Smooth muscle cell (in vitro differentiated cells): ENCODE results near the gene APP. TPM values are rescaled to one million over a fixed set of nuclear protein-coding genes. Genes with fewer than 3 reads are reported as not detected.
A peak's percentile ranks its signal among the peaks of the same experiment; 100 is the strongest.

ENCODE experiments used
- DNase-seq: peaks from one replicate; lab custom pipeline; 2025; ENCODE audit not compliant: unreplicated experiment; lab: John Stamatoyannopoulos, UW
- H2AFZ ChIP-seq: fragments of 200-600 bp; sonication (generic); 2 replicates; pipeline ENCODE4 v1.6.0; 2016; ENCODE audit warnings: antibody characterized with exemption, low read depth, mild to moderate bottlenecking
- H3F3A ChIP-seq: fragments of 200-600 bp; sonication (generic); 2 replicates; pipeline ENCODE4 v1.6.0; 2017; ENCODE audit warnings: antibody characterized with exemption, low read depth
- H3K27ac ChIP-seq: fragments of 200-600 bp; sonication (generic); 2 replicates; pipeline ENCODE4 v1.5.1; 2016; ENCODE audit warnings: low read depth, mild to moderate bottlenecking
- H3K27me3 ChIP-seq: fragments of 200-600 bp; sonication (generic); 2 replicates; pipeline ENCODE4 v1.6.1; 2016; ENCODE audit warnings: low read depth, mild to moderate bottlenecking
- H3K36me3 ChIP-seq: fragments of 200-600 bp; sonication (generic); 2 replicates; pipeline ENCODE4 v1.5.1; 2016; ENCODE audit warnings: low read depth
- H3K4me1 ChIP-seq: fragments of 200-600 bp; sonication (generic); 2 replicates; pipeline ENCODE4 v1.5.1; 2016; ENCODE audit warnings: low read depth
- H3K4me2 ChIP-seq: fragments of 200-600 bp; sonication (generic); 2 replicates; pipeline ENCODE4 v1.6.0; 2016; ENCODE audit warnings: mild to moderate bottlenecking
- H3K4me3 ChIP-seq: fragments of 200-600 bp; sonication (generic); 2 replicates; pipeline ENCODE4 v1.5.1; 2016; ENCODE audit warnings: mild to moderate bottlenecking
- H3K79me2 ChIP-seq: fragments of 200-600 bp; sonication (generic); 2 replicates; pipeline ENCODE4 v1.6.0; 2016; ENCODE audit warnings: low read depth, mild to moderate bottlenecking
- H3K9ac ChIP-seq: fragments of 200-600 bp; sonication (generic); 2 replicates; pipeline ENCODE4 v1.6.0; 2016; ENCODE audit warnings: low read depth
- H3K9me3 ChIP-seq: fragments of 200-600 bp; sonication (generic); replicated peaks from 2 replicates; pipeline ENCODE4 v1.5.1; 2016; ENCODE audit warnings: low read depth
- H4K20me1 ChIP-seq: fragments of 200-600 bp; sonication (generic); 2 replicates; pipeline ENCODE4 v1.6.0; 2016; ENCODE audit warnings: low read depth
- CTCF ChIP-seq: fragments of 200-600 bp; sonication (generic); IDR thresholded peaks from 2 replicates; pipeline ENCODE4 v1.5.1; 2017; ENCODE audit warnings: borderline replicate concordance, mild to moderate bottlenecking, antibody characterized with exemption; ENCODE audit not compliant: insufficient read depth, poor library complexity, severe bottlenecking
- WGBS: methylation state at CpG from one replicate; pipeline ENCODE4 v1.1.7; 2016; ENCODE audit warnings: low lambda C conversion rate; 5-methylcytosine and 5-hydroxymethylcytosine counted together
- polyA plus RNA-seq: library from polyadenylated mRNA; unstranded; fragments of >200 nt; fragmentation: Nextera tagmentation; extraction: Ambion mirVana; gene quantifications from 2 replicates; pipeline ENCODE4 v1.2.1, GENCODE V29; 2016
- total RNA-seq: library from RNA; depleted of rRNA; stranded (reverse); fragments of >200 nt; gene quantifications from 2 replicates; pipeline ENCODE4 v1.2.3, GENCODE V29; 2014

The APP gene
- total and polyA plus RNA-seq, 2 experiments from 2014 or later = 65.3 to 459 TPM

GRCh38 chr21:26099610-26100219 lies 70.9 kb downstream of the APP start:
- Histone ChIP-seq H3K9ac (peak overlapping the region; percentile 24), H4K20me1 (peaks cover 96% of the 10 kb centered on the region), H3F3A (peaks cover 12% of the 10 kb centered on the region), H3K4me3 (no peak overlapping the region), H3K36me3 (no peaks in the 10 kb centered on the region), H3K27ac (peak overlapping the region; percentile 70), H3K79me2 (peaks cover 94% of the 10 kb centered on the region), H2AFZ (no peak overlapping the region), H3K9me3 (no peaks in the 10 kb centered on the region), H3K4me2 (peak overlapping the region; percentile 75), H3K4me1 (peaks cover 30% of the 10 kb centered on the region), H3K27me3 (no peaks in the 10 kb centered on the region)
- no peak for TF ChIP-seq CTCF
- no peak for DNase-seq
- 20% methylated on average over 7 of the region's 7 CpGs for WGBS

GRCh38 chr21:26098772-26099397 lies 71.7 kb downstream of the APP start:
- no peak overlapping the region for H2AFZ ChIP-seq
- peaks cover 95% of the 10 kb centered on the region for H3K79me2 ChIP-seq

GRCh38 chr21:26097475-26097874 lies 73.1 kb downstream of the APP start:
- no peaks in the 10 kb centered on the region for H3K36me3 ChIP-seq
- peaks cover 94% of the 10 kb centered on the region for H3K79me2 ChIP-seq
- WGBS = 95% methylated on average over 4 of the region's 4 CpGs
- no peak overlapping the region for H2AFZ ChIP-seq
- H3F3A ChIP-seq = peaks cover 12% of the 10 kb centered on the region
- H3K27me3 ChIP-seq = no peaks in the 10 kb centered on the region
- no peak overlapping the region for H3K4me3 ChIP-seq
- H3K4me2 ChIP-seq = peak overlapping the region; percentile 43
- H3K9ac ChIP-seq = no peak overlapping the region
- peak overlapping the region; percentile 61 for H3K27ac ChIP-seq
- no peak for DNase-seq
- H4K20me1 ChIP-seq = peaks cover 93% of the 10 kb centered on the region
- TF ChIP-seq CTCF = no peak
- H3K9me3 ChIP-seq = no peaks in the 10 kb centered on the region
- H3K4me1 ChIP-seq = peaks cover 30% of the 10 kb centered on the region

More at GRCh38 chr21:26098772-26099397, 71.7 kb downstream of the APP start:
- Histone ChIP-seq H3K9me3 (no peaks in the 10 kb centered on the region), H3K36me3 (no peaks in the 10 kb centered on the region), H4K20me1 (peaks cover 93% of the 10 kb centered on the region), H3K4me2 (peak overlapping the region; percentile 75), H3K4me1 (peaks cover 30% of the 10 kb centered on the region), H3F3A (peaks cover 12% of the 10 kb centered on the region), H3K9ac (peak overlapping the region; percentile 24), H3K4me3 (no peak overlapping the region), H3K27ac (peak overlapping the region; percentile 70), H3K27me3 (no peaks in the 10 kb centered on the region)
- no peak for DNase-seq
- 66% methylated on average over 4 of the region's 4 CpGs for WGBS
- TF ChIP-seq CTCF = no peak
